Amniotic epithelial cell (primary cell): Measurements from ENCODE around the gene OR4S2.

Experiments
- DNase-seq: peaks from one replicate; pipeline ENCODE4 v3.0.0-alpha.2; 2010; ENCODE audit warnings: low read depth

The OR4S2 gene, protein sequence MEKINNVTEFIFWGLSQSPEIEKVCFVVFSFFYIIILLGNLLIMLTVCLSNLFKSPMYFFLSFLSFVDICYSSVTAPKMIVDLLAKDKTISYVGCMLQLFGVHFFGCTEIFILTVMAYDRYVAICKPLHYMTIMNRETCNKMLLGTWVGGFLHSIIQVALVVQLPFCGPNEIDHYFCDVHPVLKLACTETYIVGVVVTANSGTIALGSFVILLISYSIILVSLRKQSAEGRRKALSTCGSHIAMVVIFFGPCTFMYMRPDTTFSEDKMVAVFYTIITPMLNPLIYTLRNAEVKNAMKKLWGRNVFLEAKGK

GRCh38 chr11:55648027-55648426 lies at the start of gene OR4S2:
TSS of gene OR4S2 (plus strand) at chr11:55648327. CDS start at chr11:55650904, 2,577 bp downstream.
- DNase-seq, result no peak

DNA sequence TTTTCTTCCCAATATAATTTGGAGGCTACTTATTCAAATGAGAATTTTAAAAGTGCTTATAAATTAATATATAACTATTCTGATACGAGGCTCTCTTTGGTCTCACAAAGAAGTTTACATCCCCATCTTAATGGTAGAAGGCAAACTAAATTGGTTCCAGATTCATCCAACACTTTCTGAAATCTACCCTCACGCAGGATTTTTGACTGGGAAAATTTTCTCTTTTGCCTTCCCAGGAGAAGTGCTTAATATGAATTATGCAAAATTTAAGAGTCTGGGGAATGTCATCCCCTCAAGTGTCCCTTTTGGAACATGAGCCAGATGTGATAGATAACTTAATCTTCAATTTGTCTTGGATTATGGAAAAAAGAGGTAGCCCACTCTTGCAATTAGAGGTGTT lies 40.6 kb upstream of the OR4S2 start, which contains the start of gene OR4C11:
OR4C11 (minus strand) TSS at position 101 of the 400 bp plus-strand sequence. CDS start 3,272 bp downstream, outside the sequence.
- no peak for DNase-seq

DNA sequence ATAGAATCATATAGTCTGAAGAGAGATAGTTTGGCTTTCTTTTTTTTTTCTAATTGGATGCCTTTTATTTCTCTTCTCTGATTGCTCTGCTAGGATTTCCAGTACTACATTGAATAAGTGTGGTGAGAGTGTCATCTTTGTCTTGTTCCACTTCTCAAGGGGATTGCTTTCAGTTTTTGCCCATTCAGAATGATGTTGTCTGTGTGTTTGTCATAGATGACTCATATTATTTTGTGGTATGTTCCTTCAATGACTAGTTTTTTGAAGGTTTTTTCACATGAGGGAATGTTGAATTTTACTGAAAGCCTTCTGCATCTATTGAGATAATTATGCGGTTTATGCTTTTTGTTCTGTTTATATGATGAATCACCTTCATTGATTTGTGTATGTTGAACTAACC lies 23.6 kb upstream of the OR4S2 start:
- no peak for DNase-seq

DNA sequence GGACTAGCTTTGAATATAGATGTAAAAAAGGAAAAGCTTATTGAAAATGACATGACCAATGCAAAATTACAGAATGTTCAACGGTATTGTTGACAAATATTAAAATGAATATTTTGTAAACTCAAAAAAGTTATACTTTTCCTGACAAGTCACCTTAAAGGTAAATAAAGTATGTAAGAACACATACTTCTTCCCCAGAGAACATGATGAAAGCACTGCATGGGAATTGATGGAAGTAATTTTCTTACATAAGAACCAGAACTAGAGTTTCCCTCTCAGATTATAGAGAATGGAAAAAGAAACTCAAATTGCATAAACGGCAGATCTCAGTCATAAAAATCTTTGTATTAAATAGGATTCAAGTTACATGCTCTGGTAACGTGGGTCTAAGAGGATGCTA lies 13.3 kb upstream of the OR4S2 start, which contains the start of gene OR4P4:
OR4P4 (plus strand) TSS at position 301 of the 400 bp plus-strand sequence.
- no peak for DNase-seq

DNA sequence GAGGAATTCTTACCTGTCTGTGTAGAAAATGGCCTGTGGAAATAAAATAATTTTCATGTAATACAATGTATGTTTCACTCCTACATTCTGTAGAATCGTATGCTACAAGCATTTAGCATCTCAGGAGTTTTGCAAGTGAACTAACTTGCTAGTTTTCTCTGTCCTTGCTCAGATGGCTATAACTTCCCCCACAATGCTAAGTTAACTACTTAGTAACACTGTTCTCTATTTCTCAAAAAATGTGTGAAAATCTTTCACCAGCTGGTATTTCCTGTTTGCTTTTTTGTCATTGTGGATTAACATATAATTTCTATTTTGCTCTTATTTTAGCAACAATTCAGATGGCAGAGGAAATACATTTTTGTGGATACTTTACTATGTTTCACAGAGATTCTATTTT lies 4.4 kb downstream of the OR4S2 start:
- DNase-seq, result no peak

GRCh38 chr11:55655096-55655495 lies 7.0 kb downstream of the OR4S2 start:
- DNase-seq, result no peak

DNA sequence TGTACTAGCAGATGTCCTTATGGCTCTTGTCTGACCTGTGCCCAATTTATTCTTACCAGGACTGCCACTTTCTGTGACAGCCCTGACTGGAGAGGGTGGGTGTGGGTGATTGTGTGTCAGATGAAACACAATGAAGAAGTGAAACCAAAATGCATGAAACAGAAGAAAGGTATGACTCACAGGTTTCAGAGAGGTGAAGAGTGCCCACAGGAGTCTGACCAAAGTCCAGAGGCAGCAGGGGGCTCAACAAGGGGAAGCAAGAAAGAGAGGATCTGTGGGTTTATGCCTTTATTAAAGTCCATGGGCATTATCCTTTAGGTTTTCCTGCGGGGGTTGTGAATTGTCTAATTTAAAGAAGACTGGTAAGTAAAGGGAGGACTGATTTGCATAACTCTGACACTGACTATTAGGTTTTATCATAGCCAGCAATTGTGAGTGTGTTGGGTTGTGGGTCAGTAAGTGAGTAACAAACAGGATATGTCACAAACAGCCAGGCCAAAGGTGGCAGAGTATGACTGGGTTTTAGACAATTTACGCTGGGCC lies 10.0 kb downstream of the OR4S2 start:
- DNase-seq, result no peak

DNA sequence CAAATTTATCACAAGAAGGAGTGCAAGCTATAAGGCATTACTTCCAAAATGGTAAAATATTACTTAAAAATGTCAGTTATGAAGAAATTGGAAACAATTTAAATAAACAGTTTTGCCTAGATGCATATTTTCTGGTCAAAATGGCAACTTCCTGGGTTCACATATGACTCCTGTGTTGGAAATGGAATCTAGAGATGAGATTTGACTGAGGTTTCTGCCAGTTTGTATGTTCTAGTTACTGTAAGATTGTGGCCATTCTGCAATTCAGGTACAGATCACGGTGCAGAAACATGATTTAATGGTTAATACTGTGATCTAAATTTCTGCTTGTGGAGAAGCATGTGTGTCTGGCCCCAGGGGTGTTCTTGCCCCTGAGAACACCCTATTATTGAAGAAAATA lies 10.5 kb downstream of the OR4S2 start:
- DNase-seq, result no peak

DNA sequence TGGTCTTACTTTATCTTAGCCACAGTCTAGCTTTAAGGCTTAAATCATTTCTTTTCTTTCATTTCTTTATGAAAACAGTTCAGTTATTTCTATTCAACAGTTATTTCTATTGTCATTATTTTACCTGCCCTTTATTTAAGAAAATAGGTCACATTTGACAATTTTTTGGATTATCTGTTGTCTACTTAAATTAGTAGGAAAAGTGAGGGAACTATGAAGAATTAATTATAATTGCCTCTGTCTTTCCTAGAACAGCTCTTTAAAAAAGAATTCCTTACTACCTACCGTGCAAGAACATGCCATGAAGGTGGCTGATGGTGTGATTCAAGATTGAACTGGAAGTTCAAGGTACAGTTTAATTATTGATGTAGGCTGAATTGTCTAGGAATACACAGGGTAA lies 13.8 kb downstream of the OR4S2 start, which contains the start of gene OR4C6:
OR4C6 (plus strand) TSS at position 301 of the 400 bp plus-strand sequence. CDS start 2,966 bp downstream, outside the sequence.
- DNase-seq, result no peak

DNA sequence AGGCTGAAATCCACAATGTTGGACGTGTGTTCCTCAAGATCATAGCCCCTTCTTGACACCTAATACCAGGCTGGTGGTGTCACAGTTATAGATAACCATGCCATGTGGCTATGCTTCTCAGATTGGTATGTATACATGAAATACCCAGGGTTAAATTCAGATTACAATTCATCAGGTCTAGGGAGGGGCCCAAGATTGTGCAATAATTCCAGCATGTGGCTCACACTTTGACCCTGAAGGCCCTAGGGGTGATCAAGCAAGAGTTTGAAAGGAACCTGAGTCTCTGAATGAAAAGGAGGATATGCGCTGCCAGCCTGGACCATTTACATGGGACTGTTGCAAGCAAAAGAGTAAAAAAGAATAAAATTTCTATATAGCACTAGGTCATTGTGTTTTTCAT lies 21.2 kb downstream of the OR4S2 start:
- DNase-seq, result no peak

DNA sequence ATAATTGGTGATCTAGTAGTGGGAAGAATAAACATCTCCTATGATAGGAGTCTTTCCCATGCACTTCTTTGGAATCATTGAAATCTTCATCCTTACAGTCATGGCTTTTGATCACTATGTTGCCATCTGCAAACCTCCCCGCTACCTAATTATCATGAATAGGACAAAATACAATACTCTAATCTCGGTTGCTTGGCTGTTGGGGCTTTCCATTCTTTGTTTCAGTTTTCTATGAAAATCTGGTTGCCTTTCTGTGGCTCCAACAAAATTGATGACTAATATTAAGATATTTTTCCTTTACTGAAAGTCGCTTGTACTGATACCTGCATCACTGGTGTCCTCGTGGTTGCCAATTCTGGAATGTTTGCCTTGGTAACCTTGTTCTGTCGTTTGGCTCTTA lies 25.7 kb downstream of the OR4S2 start:
- no peak for DNase-seq

- no peak for DNase-seq
Observed at GRCh38 chr11:55697817-55698216, 49.7 kb downstream of the OR4S2 start.

GRCh38 chr11:55701429-55701828 lies 53.3 kb downstream of the OR4S2 start:
- DNase-seq, result no peak
